Nephron (organoid): ENCODE results near the gene FOLR2.

ENCODE experiments used
- H3K27ac Mint-ChIP-seq, 3 experiments: 2 replicates each; pipeline ENCODE4 v1.8.0; 2020; ENCODE audit warnings: mixed read lengths in 3 of 3, mild to moderate bottlenecking in 2 of 3, moderate library complexity in 1 of 3
- H3K27me3 Mint-ChIP-seq: 2 replicates; pipeline ENCODE4 v1.8.0; 2021; ENCODE audit warnings: low read depth, mild to moderate bottlenecking, moderate library complexity, mixed read lengths
- H3K36me3 Mint-ChIP-seq: 2 replicates; pipeline ENCODE4 v1.8.0; 2020; ENCODE audit warnings: low read depth, mixed read lengths
- H3K4me1 Mint-ChIP-seq: 2 replicates; pipeline ENCODE4 v1.8.0; 2020; ENCODE audit warnings: mixed read lengths
- H3K4me3 Mint-ChIP-seq, 3 experiments: 2 replicates each; pipeline ENCODE4 v1.8.0; 2020; ENCODE audit warnings: mild to moderate bottlenecking in 3 of 3, mixed read lengths in 3 of 3, moderate library complexity in 2 of 3
- H3K9me3 Mint-ChIP-seq: 2 replicates; pipeline ENCODE4 v1.8.0; 2020; ENCODE audit warnings: mixed read lengths
- TF ChIP-seq, protein P1 (sequence below), 3 experiments: fragments of 200-600 bp; sonication (generic); IDR thresholded peaks; one replicate each; pipeline ENCODE4 v1.5.0; 2021; ENCODE audit warnings: antibody characterized with exemption in 3 of 3; ENCODE audit not compliant: unreplicated experiment in 3 of 3

FOLR2 gene

DNA sequence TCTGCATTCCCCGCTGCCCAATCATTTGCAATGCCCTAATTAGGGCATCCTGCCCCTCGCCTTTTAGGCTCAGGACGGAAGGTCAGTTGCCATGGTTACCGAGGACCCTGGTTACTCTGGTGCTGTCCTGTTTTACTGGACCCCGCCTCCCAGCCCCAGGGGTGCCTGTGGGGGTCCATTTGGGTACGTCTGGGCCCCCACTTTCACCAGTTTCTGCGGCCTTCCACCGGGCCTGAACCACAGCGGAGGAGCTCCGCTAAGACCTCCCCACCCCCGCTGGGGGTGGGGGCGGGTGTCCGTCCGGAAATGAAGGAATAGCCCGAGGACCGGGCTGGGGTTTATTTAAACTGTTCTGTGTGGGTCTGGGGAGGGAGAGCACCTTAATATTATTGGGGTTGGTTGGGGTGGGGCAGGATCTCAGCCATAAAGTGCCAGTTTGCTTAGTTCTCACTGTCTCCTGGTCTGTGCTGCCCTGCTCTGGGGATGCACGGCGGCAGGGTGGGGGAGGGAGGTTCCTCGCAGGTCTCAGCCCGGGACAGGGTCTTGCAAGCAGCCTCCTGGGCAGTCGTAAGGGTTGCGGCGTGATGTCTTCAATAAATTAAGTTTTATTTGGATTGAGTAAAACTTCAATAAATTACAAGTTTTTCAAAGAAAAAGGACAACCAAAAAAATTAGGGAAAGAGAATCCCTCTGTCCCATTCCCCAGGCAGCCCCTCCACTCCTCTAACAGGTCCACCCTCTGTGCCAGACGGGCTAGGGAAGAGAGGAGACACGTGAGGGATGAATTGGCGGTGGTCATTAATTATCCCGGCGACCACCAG lies 22.1 kb downstream of the FOLR2 start:
- Mint-ChIP-seq H3K4me3 (peak overlapping the region; percentile 80 to 83 (median 83)), H3K27ac (no peak overlapping the region), H3K27me3 (peaks cover 51% of the 10 kb centered on the region), H3K4me1 (peaks cover 41% of the 10 kb centered on the region), H3K9me3 (no peaks in the 10 kb centered on the region), H3K36me3 (peaks cover 26% of the 10 kb centered on the region)
- TF ChIP-seq, protein P1, sequence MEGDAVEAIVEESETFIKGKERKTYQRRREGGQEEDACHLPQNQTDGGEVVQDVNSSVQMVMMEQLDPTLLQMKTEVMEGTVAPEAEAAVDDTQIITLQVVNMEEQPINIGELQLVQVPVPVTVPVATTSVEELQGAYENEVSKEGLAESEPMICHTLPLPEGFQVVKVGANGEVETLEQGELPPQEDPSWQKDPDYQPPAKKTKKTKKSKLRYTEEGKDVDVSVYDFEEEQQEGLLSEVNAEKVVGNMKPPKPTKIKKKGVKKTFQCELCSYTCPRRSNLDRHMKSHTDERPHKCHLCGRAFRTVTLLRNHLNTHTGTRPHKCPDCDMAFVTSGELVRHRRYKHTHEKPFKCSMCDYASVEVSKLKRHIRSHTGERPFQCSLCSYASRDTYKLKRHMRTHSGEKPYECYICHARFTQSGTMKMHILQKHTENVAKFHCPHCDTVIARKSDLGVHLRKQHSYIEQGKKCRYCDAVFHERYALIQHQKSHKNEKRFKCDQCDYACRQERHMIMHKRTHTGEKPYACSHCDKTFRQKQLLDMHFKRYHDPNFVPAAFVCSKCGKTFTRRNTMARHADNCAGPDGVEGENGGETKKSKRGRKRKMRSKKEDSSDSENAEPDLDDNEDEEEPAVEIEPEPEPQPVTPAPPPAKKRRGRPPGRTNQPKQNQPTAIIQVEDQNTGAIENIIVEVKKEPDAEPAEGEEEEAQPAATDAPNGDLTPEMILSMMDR (IDR thresholded peaks at IDR 0.05; ENCODE audit: unreplicated experiment in 3 of 3), result peak in 1 of 3 experiments; percentile 19

DNA sequence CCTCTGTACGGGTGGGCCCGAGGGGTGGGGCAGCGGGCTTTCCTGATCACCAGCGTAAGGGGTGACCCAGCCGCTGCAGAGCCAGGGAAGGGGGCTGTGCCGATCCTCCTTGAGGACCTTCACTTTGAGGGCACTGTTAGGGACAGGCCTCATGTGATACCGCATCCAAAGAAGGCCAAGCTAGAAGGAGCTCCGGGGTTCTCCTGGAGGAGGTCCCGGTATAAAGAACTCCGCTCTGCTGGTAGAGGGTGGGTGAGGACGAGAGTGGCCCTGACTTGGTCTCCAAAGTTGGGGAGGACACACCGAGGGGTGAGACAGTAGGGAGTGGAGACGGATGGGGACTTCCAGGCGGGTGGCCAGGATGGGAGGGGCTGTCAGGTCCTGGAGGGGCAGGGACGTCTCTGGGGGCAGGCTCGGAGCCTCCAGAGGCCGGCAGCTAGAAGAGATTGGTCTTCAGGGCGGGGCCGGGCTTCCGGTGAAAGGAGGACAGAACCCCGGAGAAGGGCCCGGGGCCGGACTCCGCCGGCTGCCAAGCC lies 22.8 kb downstream of the FOLR2 start:
- H3K36me3 Mint-ChIP-seq, result peaks cover 19% of the 10 kb centered on the region
- TF ChIP-seq, protein P1 (IDR thresholded peaks at IDR 0.05; ENCODE audit: unreplicated experiment in 3 of 3), result no peak
- peaks cover 34% of the 10 kb centered on the region for H3K4me1 Mint-ChIP-seq
- H3K4me3 Mint-ChIP-seq, result peak overlapping the region; percentile 80 to 83 (median 83)
- no peaks in the 10 kb centered on the region for H3K9me3 Mint-ChIP-seq
- peaks cover 52% of the 10 kb centered on the region for H3K27me3 Mint-ChIP-seq
- peak overlapping the region in 2 of 3 experiments; percentile 32 to 35 for H3K27ac Mint-ChIP-seq

DNA sequence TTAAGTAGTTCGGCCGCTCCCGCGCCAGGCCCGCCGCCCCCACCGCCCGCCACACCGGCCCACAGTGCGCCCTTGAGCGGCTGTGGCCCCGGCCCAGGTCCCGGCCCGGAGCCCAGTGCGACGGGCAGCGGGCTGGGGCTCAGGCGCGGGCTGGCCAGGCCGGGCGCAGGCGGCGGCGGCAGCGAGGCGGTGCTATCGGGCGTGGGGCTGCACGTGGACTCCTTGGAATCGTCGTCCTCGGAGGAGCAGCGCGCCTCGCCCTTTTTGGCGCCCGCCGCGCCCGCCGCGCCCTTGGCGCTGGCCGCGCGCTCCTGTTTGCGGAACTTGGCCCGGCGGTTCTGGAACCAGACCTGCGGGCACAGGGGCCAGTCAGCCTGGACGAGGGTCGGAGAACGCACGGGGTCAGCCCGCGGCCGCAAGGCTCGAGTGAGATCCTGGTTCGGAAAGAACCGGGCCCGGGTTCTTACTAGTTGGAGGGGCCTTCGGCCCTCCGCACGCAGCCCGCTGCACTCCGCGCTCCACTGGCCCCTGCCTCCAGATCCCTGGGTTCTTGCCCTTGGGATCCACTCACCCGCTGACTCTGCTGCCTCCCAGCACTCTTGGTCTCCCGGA lies 23.4 kb downstream of the FOLR2 start:
- H3K4me3 Mint-ChIP-seq, result peak overlapping the region; percentile 77 to 84 (median 83)
- peak overlapping the region; percentile 31 to 65 (median 59) for H3K27ac Mint-ChIP-seq
- peaks cover 29% of the 10 kb centered on the region for H3K4me1 Mint-ChIP-seq
- peaks cover 51% of the 10 kb centered on the region for H3K27me3 Mint-ChIP-seq
- H3K36me3 Mint-ChIP-seq, result peaks cover 13% of the 10 kb centered on the region
- TF ChIP-seq, protein P1 (IDR thresholded peaks at IDR 0.05; ENCODE audit: unreplicated experiment in 3 of 3), result no peak
- peaks cover 4% of the 10 kb centered on the region for H3K9me3 Mint-ChIP-seq

DNA sequence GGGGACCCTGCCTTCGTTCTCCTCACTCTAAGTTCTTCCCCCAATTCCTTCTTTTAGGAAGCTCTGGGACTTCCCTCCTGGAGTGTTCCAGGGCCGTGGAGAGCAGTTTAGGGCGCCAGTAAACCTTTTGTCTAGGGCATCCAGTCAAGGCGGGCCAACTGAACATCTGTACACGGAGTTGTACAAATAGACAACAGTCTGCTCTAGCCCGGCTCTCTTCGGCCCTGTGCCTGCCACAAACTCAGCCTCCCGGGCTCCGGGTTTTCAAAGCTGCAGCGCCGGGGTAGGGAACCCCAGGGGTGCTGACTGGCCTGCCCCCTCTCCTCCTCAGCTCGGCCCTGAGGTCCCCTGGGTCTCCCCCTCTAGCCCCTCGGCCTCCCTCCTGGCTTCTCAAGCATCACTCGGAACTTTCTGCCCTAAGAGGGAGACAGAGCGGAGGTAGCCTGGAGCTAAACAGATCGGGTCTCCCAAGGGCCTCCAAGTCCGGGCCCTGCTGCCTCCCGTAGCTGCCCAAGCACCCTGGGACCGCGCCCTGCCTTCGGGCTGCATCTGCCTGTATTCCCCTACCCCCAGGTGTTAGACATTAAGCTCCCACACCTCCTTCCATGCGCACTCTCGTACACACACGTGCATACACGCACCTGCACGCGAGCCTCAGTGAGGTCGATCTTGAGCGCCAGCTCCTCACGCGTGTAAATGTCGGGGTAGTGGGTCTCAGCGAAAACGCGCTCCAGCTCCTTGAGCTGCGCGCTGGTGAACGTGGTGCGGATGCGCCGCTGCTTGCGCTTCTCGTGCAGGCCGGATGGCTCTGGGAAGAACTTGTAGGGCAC lies 24.1 kb downstream of the FOLR2 start:
- TF ChIP-seq, protein P1 (IDR thresholded peaks at IDR 0.05; ENCODE audit: unreplicated experiment in 3 of 3), result no peak
- peaks cover 28% of the 10 kb centered on the region for H3K4me1 Mint-ChIP-seq
- H3K27me3 Mint-ChIP-seq, result peaks cover 48% of the 10 kb centered on the region
- peaks cover 4% of the 10 kb centered on the region for H3K9me3 Mint-ChIP-seq
- H3K36me3 Mint-ChIP-seq, result peaks cover 11% of the 10 kb centered on the region
- H3K4me3 Mint-ChIP-seq, result peak overlapping the region; percentile 77 to 84 (median 83)
- peak overlapping the region; percentile 31 to 65 (median 59) for H3K27ac Mint-ChIP-seq

DNA sequence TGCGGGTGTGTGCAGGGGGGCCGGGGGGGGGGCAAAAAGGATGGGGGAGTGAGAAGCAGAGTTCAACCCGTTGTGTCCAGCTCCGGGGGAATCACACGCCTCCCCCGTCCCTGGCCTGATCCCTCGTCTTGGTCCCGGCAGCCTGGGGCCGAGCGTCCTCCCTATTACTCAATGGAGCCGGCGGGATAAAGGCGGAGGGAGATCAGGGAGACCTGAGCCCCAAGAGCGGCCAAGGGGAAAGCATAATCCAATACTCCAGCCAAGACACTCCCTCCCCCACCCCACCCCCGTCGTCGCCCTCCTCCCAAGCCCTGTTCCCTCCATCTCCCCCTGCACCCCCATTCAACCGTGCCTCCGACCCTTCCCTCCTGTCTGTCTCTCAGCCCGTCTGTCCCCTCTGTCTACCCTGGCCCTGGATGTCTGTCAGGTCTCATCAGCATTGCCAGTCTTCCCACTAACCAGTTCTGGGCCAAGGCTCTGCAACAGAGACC lies 24.7 kb downstream of the FOLR2 start:
- peaks cover 4% of the 10 kb centered on the region for H3K9me3 Mint-ChIP-seq
- H3K4me1 Mint-ChIP-seq, result peaks cover 25% of the 10 kb centered on the region
- H3K36me3 Mint-ChIP-seq, result peaks cover 11% of the 10 kb centered on the region
- no peak overlapping the region for H3K27ac Mint-ChIP-seq
- H3K27me3 Mint-ChIP-seq, result peaks cover 48% of the 10 kb centered on the region
- TF ChIP-seq, protein P1 (IDR thresholded peaks at IDR 0.05; ENCODE audit: unreplicated experiment in 3 of 3), result no peak
- H3K4me3 Mint-ChIP-seq, result peak overlapping the region in 2 of 3 experiments; percentile 45 to 77
